Measurements from ENCODE around the gene INF2.

DNA sequence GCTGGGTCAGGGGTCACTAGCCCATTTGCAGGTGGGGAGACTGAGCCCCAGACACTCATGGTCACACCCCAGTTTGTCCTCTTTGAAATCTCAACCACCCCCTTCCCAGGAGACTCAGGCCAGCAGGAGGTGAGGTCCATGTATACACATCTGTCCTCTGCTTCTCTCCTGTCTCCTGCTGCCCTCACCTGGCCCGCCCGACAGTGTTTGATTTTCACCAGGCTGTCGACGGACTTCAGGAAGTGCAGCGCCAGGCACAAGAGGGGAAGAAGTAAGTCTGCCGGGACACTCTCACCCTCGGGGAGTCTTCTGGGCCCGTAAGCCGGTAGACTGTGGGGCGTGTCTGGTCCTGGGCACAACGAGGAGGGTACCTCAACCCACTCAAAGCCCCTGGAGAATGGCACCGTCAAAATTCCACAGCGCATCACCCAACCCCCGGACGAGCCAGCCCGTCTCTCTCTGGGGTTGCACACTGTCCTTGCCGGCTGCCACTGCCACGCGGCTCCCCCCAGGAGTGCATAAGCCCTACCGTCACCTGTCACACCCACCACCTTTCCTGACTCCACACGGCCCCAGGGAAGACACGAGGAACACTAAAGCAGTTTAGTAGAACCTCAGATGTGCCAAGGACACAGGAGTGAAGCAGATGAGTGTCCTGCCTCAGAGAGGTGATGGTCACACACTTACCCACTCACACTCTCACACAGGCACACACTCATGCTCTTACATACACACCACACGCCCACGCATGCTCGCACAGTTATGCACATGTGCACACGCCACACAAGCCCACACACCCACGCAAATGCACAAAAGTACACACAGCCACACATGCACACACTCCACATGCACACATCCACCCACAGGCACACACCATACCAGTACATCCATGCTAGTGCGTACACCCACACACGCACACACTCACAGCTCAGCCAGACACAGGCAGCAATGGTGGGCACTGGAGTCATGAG is 50.4 kb downstream of the INF2 start:
- TF ChIP-seq, protein P1, sequence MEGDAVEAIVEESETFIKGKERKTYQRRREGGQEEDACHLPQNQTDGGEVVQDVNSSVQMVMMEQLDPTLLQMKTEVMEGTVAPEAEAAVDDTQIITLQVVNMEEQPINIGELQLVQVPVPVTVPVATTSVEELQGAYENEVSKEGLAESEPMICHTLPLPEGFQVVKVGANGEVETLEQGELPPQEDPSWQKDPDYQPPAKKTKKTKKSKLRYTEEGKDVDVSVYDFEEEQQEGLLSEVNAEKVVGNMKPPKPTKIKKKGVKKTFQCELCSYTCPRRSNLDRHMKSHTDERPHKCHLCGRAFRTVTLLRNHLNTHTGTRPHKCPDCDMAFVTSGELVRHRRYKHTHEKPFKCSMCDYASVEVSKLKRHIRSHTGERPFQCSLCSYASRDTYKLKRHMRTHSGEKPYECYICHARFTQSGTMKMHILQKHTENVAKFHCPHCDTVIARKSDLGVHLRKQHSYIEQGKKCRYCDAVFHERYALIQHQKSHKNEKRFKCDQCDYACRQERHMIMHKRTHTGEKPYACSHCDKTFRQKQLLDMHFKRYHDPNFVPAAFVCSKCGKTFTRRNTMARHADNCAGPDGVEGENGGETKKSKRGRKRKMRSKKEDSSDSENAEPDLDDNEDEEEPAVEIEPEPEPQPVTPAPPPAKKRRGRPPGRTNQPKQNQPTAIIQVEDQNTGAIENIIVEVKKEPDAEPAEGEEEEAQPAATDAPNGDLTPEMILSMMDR (IDR thresholded peaks at IDR 0.05): no peak
- TF ChIP-seq ZFX (IDR thresholded peaks at IDR 0.05; ENCODE audit: borderline replicate concordance): no peak
